ENCODE data around the gene NDE1.

Gene NDE1

GRCh38 chr16:15770107-15770506, 120.1 kb downstream of the NDE1 start:
- DNase-seq (ENCODE audit: low read depth) = no peak

- DNase-seq (ENCODE audit: low read depth) = no peak
Measured at GRCh38 chr16:15770512-15770911, 120.5 kb downstream of the NDE1 start.

GRCh38 chr16:15771694-15772093, 121.6 kb downstream of the NDE1 start:
- no peak for DNase-seq (ENCODE audit: low read depth)

- no peak for DNase-seq (ENCODE audit: low read depth)
Measured at GRCh38 chr16:15772579-15773293, 122.7 kb downstream of the NDE1 start.

- no peak for DNase-seq (ENCODE audit: low read depth)
Measured at GRCh38 chr16:15773968-15774367, 123.9 kb downstream of the NDE1 start.

- DNase-seq (ENCODE audit: low read depth) = no peak
Measured at GRCh38 chr16:15775209-15775608, 125.2 kb downstream of the NDE1 start.

GRCh38 chr16:15775663-15776304, 125.7 kb downstream of the NDE1 start:
- DNase-seq (ENCODE audit: low read depth) = no peak
